Cardiac fibroblast (primary cell): ENCODE results near the gene TNNI3K.

ENCODE experiments used
- DNase-seq, 2 donors: peaks; one replicate each; pipeline versions ENCODE4 v3.0.0 to v3.0.0-alpha.2; 2010; ENCODE audit warnings: low read depth in 2 of 2
- H3K4me3 ChIP-seq, 2 donors: replicated peaks in 1 of 2; 1 replicate in 1 of 2; 2 replicates in 1 of 2; pipeline ENCODE4 v1.5.1; 2011; ENCODE audit warnings: low read depth in 2 of 2, low read length in 2 of 2, mild to moderate bottlenecking in 2 of 2, moderate library complexity in 1 of 2
- TF ChIP-seq, protein P1 (sequence below): IDR thresholded peaks from one replicate; pipeline ENCODE4 v1.5.1; 2011; ENCODE audit warnings: low read depth, mild to moderate bottlenecking, low read length, inconsistent platforms

TNNI3K gene

DNA sequence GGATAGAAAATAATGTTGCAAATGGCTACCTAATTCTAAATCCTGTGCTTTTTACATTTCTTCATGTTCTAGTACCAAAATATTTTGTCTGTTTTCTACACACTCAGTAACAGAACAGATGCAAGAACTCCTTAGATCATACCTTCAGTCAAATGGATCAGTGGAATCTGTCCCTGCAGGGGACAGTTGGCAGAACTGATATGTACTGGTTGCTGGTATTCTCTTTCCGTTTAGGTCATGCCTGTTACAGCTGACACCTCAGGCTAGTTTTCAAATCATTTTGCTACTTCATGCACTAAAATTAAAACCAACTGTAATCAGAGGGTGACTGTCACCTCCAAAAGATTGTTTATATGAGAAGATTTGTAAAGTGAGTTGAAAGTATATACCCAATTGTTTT lies 109.2 kb downstream of the TNNI3K start:
- TF ChIP-seq, protein P1, sequence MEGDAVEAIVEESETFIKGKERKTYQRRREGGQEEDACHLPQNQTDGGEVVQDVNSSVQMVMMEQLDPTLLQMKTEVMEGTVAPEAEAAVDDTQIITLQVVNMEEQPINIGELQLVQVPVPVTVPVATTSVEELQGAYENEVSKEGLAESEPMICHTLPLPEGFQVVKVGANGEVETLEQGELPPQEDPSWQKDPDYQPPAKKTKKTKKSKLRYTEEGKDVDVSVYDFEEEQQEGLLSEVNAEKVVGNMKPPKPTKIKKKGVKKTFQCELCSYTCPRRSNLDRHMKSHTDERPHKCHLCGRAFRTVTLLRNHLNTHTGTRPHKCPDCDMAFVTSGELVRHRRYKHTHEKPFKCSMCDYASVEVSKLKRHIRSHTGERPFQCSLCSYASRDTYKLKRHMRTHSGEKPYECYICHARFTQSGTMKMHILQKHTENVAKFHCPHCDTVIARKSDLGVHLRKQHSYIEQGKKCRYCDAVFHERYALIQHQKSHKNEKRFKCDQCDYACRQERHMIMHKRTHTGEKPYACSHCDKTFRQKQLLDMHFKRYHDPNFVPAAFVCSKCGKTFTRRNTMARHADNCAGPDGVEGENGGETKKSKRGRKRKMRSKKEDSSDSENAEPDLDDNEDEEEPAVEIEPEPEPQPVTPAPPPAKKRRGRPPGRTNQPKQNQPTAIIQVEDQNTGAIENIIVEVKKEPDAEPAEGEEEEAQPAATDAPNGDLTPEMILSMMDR, result no peak
- H3K4me3 ChIP-seq, result no peak overlapping the region
- no peak for DNase-seq

GRCh38 chr1:74356493-74356892 lies 121.3 kb downstream of the TNNI3K start:
- TF ChIP-seq, protein P1, result no peak
- no peak overlapping the region for H3K4me3 ChIP-seq
- no peak for DNase-seq

DNA sequence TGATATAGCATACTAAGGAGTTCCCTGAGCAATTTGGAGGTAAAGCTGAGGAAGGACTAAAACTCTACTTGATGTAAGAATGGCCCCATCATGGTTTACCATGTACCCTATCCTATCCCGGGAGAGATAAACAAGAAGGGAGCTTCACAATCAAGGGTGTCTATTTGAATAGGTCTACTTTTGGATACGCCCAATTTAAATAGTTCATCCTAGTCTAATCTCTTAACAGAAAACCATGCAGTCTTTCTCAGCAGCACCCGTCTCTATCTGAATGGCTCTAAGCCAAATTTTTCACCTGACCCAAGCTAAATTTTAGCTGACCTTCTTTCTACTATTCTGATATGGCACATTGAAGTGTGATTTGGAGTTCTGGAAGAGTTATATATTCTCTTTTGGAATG lies 122.0 kb downstream of the TNNI3K start:
- TF ChIP-seq, protein P1, result no peak
- no peak for DNase-seq
- H3K4me3 ChIP-seq, result no peak overlapping the region

DNA sequence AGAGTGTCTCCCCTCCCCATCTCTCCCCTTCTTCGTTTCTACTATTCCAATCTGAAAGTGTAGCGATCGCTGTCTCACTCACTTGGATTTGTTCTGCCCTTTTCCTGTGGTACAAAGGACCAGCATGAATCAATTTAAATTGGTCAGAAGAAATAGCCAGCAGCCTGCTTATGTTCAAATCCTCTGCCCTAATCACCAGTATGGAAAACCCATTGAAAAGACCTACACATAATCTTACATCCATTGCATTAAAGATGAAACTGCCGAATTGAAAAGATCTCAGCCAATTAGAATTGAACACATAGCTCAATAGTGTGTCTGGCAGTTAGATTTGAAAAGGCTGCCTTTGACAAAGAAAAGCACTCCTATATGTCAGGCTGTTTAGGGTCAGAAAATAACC lies 122.6 kb downstream of the TNNI3K start:
- H3K4me3 ChIP-seq, result no peak overlapping the region
- DNase-seq, result no peak
- TF ChIP-seq, protein P1, result no peak

DNA sequence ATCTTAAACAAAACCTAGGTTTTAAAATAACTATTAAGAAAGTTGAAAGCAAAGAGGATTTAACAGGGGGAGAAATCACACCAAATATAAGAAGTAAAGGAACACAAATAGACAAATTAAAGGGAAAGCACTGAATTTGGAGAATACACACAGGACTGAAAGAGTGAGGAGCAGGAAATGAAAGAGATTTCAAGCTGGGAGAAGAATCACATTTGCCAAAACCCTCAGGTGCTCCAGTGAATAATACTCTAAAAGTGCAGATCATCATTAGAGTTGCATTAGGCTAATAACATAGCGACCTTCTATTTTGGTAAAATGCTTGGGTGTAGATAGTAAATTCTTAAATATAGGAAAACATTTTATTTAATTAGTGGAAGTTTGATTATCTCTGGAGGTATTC lies 127.5 kb downstream of the TNNI3K start:
- TF ChIP-seq, protein P1, result no peak
- H3K4me3 ChIP-seq, result no peak overlapping the region
- DNase-seq, result no peak

DNA sequence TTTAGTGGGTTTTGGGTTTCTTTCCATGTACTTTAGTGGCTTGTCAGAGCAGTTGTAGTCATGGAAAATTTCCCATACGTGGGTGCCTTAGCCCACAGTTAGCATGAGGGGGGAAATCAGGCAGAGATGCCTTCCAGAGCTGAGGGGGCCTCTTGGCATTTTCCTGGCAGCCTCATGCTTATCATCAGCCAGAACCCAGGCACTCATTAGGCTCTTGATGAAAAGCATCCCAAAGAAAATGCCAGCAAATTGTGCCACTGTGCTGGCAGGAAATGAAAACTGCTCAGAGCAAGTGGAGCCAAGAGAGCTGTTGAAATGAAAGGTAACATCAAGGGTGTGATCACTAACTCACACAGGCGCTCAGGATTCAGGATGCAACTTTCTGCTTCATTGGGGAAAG lies 128.0 kb downstream of the TNNI3K start:
- H3K4me3 ChIP-seq, result no peak overlapping the region
- TF ChIP-seq, protein P1, result no peak
- DNase-seq, result no peak

DNA sequence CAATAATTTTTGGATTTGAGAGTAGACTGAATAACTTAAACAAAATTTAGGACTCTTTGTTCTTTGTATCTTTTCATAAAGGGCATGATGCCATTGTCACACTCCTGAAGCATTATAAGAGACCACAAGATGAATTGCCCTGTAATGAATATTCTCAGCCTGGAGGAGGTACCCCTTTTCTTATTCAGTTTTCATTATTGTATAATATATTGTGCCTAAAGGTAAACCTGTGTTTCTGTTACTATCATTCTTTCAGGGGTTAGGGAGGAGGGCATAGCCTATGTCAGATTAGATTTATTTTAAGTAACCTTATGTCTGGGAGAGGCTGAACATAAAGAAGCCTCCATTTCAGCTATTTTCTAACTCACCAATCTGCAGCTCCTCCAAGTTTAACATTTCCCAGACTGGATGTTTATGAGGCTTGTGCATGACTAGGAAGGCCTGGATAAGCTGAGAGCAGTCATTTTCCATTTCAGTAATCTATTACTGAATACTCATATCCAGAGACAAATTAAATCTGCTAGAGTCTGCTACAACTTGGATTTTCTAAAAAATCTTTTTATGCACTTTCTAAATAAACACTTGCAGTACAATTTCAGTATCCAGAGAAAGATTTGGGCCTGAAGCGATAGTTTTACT lies 132.1 kb downstream of the TNNI3K start:
- no peak for DNase-seq
- no peak overlapping the region for H3K4me3 ChIP-seq
- TF ChIP-seq, protein P1, result no peak
